ENCODE measurements around the gene IPPK.

The IPPK gene

GRCh38 chr9:92658611-92659010 lies 11.3 kb downstream of the IPPK start:
- TF ChIP-seq CTCF (IDR thresholded peaks at IDR 0.05): no peak

GRCh38 chr9:92658176-92658575 lies 11.8 kb downstream of the IPPK start:
- no peak for TF ChIP-seq CTCF (IDR thresholded peaks at IDR 0.05)

DNA sequence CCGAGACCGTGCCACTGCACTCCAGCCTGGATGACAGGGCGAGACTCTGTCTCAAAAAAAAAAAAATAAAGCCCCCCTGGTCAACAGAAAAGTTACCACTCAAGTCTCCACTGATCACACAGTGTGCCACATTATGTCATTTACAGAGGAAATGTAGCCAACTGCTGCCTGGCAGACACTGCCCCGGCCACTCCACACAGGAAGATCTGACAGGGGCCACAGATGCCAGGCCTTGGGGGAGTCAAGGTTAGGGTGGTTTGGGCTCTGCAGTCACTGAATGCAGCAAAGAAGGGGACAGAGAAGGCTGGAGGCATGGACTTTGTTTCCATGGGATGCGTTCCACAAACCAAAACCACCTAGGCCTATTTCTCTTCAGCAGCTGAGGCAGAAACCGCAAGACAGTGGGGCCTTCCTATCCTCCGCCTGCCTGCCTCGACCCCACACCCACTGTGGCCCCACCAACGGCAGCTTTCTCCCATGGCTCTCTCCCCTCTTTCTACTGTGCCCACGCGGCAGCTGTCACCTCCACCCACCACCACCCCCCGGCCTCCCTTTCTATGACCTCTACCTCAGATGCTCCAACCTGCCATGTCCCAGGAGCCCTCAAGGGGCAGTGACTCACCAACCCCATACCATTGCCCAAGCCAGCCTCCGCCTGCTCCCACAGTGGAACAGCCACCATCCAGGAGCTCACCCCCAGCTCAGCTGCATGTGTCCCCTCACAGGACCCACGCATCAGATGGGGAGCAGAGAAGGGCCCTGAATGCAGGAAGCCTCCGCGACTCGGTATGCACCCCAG lies 12.4 kb downstream of the IPPK start:
- no peak for TF ChIP-seq CTCF (IDR thresholded peaks at IDR 0.05)

- no peak for TF ChIP-seq CTCF (IDR thresholded peaks at IDR 0.05)
Measured at GRCh38 chr9:92656537-92656925, 13.4 kb downstream of the IPPK start.

GRCh38 chr9:92655896-92656536 lies 13.9 kb downstream of the IPPK start:
- TF ChIP-seq CTCF (IDR thresholded peaks at IDR 0.05): no peak

DNA sequence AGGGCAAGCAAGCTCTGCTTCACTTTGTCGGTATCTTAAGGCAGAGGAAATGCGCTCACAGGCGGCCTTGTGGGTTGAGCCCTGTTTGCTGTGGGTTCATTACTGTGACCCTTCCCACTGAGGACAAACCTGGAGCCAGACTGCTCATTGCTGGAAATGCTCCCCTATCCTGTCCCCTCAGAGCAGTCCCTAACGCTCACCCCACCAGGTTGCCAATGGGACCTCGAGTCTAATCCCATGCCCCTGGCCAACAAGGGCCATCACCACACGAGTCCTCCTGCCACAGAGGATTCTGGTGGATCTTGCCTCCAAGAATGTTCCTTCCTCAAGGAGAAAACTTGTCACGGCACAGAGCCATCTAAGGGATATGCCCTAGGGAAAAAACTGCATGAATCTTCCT lies 14.6 kb downstream of the IPPK start:
- no peak for TF ChIP-seq CTCF (IDR thresholded peaks at IDR 0.05)

DNA sequence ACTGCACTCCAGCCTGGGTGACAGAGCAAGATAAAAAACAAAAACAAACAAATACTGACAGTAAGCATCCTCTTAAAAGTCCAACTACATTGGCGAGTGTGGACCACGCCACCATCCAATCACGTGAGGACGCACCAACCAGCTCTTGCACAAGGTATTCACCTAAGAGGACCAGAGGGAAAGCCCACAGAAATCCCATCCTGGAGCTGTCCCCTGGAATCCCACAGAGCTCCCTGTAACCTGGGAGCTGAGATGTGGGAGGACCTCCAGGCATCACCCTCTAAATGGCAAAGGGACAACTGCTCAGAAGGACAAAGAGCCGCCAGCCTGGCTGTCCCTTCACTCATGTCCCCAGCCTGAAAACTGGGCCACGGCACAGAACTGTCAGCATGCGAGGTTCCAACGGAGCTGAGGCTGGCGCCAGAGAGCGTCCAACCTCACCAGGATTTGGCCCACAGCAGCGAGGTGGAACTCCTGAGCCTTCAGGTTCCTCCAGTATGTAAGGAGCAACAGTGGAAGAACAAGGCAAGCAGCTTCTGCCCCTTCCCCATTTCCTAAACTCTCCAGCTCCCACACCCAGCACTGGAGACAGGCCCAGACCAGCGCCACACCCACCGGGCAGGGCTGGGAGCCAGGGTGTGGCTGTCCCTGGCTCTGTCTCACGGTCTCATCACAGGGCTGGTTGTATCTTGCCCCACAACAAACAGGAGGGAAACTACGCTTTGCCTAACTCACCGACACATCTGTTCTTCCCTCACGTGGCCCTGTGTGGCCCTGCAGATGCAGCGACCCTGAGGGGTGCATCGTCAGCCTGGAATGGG lies 15.2 kb downstream of the IPPK start:
- TF ChIP-seq CTCF (IDR thresholded peaks at IDR 0.05): peak; percentile 15; the same call in 1 of the 2 replicates
